Forelimb muscle (tissue), 1 donor: Measurements from ENCODE around the gene KIF5B. TPM values are rescaled to one million over a fixed set of nuclear protein-coding genes. Genes with fewer than 3 reads are reported as not detected.
"Not testable (repeated sequence)": the region's sequence is repeated elsewhere in the genome, so short reads cannot be mapped to it uniquely, and the experiment has no call there.

Source experiments
- DNase-seq: peaks from one replicate; pipeline ENCODE4 v3.0.0-alpha.2; 2013; ENCODE audit warnings: low read depth
- polyA plus RNA-seq: library from polyadenylated mRNA; unstranded; fragments of 120-200 nt; gene quantifications from one replicate; pipeline ENCODE4 v1.2.1, GENCODE V29; 2013; ENCODE audit not compliant: insufficient read length

The KIF5B gene
- polyA plus RNA-seq, 1 donor, result 124 TPM

DNA sequence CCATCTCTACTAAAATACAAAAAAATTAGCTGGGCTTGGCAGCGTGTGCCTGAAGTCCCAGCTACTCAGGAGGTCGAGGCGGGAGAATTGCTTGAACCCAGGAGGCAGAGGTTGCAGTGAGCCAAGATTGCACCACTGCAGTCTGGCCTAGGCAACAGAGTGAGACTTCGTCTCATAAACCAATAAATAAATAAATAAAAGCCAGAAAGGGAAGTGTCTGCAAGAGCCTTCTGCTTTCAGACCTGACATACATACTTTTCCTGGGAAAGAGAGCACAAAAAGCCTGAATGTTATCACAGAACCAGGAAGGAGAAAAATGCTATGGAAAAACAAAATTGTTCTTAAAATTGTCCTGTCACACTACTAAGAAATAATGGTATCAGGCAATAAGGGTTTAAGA is 4.1 kb upstream of the KIF5B start:
- DNase-seq, result no peak

DNA sequence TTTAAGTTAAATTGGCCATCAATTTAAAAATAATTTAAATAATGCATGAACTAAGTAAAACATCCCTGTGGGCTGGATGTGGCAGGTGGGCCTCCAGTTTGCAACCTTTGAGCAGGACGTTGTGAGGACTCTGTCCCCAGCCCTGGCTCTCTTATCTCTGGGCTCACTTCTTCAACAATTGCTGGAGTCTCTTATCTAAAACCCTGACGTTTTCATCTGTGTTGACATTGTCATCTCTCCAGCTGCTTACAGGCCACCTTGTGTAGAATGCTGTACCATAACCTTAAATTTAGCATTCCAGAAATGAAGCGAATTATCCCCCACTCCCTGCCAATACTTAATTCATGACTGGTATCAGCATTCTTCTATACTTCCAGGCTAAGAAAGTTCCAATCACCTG is 3.2 kb upstream of the KIF5B start:
- no peak for DNase-seq

DNA sequence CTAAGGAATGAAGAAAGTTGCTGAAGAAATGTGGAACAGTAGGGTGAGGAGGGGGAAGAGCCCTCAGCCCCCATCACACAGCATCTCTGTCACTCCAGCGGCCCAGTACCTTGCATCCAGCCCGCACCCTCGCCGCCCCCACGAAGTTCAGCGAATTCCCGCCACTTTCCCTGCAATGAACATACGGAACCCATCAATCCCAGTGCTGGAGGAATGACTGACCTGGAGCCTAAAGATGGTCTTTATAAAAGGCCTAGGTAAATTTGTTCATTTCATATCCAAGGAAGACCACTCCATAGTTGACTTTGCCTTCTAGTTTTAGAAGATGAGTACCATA is 779 bp upstream of the KIF5B start:
- DNase-seq, result no peak

DNA sequence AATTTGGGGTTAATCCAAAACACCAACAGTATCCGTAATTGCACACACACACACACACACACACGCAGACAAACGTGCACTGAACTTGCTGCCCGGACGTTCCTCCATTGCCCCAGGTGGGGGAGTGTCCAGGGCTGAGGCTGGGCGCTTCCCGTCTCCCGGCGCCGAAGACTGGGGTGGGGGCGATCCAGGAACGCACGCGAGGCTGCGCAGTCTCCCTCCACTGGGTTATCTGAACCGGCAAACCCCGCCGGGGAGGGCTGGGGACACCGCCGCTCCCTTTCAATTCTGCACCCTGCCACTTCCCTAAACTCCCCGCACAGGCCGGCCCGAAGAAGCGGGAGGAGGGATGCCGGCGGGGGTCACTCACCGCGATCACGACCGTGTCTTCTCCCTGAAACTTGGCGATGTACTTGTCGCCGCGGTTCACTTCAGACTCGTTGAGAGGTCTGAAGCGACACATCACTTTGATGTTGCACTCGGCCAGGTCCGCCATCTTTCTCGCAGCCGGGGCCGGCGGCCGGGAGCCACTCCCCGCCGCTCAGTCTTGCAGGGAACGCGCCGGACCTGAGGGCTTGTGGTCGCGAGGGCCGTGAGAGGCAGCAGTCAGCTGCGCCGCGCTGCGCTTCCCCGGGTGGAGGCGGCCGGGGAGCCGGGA is 618 bp downstream of the KIF5B start:
- DNase-seq, result no peak

DNA sequence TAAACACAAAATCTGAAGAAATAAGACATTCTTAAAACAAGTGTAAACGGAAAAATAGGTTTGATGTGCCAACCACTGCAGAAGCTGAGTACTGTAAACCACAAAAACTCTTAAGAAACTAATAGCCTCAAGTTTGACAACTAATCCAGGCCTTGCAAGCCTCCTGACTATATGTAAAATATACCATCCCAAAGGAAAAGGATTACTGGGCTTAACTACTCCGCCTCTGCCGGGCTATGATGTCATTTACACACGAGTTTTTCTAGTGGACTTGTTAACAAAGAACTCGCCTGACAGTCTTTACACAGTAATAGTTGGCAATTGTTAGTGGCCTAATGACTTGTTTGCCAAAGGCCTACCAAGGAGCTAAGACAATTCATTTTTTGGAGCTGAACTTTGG is 2.1 kb downstream of the KIF5B start:
- no peak for DNase-seq

DNA sequence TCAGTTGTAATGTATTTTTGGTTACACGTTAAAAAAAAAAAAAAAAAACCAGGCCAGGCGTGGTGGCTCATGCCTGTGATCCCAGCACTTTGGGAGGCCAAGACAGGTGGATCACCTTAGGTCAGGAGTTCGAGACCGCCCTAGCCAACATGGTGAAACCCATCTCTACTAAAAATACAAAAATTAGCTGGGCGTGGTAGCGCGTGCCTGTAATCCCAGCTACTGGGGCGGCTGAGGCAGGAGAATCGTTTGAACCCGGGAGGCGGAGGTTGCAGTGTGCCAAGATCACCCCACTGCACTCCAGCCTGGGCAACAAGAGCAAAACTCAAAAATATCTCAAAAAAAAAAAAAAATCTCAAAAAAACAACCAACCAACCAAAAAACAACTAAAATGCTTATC is 2.8 kb downstream of the KIF5B start:
- not testable (repeated sequence) for DNase-seq

DNA sequence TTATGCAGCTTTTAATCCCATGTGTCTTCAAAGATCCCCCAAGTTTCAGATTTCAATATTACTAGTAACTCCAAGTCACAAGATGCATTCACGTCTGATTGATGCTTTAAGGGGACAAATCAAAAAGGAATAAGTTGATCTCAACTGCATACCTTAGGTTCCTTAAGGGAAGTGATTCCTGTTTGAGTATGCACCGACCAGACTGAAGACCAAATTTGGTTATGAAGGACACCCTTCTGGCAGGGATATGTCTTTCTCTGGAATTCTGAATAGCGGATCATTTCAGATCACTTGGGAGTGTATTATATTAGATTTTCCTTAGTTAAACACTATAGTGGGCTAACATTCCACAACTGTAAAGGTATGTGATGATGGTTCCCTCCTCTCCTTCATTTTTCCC is 4.3 kb downstream of the KIF5B start:
- no peak for DNase-seq

DNA sequence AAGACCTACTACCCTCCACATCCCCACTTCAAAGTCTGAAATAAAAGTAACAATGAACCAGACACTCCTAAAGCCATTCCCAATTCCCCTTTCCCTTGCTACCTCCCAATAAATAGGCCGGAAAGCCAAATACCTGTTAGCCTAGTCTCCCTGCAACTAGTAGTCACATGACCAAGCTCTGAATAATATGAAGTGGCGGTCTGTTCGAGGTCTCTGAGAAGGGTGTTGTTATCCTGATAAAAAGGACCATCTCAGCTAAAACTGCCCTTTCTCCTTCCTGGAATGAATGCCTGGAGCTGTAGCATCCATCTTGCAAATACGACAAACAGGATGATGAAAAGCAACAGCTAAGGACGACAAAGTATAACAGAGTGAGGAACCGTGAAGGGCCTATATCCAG is 6.0 kb downstream of the KIF5B start:
- DNase-seq, result no peak

DNA sequence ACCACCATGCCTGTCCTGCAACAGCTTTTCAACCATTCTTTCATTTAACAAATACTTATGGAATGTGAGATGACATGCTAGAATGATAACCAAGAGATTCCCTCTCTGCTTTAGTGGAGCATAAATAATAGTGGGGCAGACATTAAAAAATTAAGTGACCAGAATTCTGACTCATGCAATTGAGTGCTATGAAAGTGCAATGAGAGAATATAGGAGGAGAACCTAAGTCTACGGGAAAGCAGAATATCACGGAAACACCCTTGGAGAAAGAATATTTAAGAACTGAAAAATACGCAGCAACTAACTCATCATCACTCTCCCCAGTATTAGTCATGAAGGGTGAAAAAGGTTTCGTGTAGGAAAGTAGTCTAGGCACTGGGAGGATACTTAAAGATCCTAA is 7.1 kb downstream of the KIF5B start:
- DNase-seq, result no peak

DNA sequence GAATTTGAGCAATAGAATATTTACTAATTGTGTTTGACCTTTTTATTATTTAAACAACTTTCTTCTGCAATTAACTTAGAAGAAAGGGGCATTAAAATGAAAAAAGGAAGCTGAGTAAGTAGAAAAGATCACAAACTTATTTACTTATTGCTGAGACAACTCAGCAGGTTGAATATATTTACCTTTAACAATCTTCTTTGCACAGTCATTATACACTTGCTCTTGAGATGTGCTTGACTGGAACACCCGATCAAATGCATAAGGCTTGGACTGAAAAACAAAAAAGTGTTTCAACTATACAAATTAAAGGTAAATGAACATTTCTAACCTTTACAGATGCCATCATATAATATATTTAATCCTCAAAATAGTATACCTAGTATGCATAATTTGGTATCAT is 7.9 kb downstream of the KIF5B start:
- no peak for DNase-seq

DNA sequence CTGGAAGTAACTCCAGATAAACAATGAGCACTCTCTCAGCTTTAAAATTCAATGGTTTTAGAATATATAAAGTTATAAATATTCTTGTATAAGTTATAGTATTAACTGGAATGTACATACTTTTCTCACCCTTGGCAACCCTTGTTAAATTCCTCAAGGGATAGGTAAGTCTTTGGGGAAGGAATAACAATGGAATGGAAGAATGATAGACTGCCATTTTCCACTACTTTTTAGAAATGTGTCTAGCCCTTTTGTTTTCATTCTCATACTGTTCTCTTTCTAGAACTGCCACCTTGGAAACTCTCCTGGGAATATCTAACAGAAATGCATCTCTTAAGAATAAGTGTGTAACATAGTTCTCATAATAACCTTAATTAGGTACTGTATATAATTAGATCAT is 8.3 kb downstream of the KIF5B start:
- no peak for DNase-seq

DNA sequence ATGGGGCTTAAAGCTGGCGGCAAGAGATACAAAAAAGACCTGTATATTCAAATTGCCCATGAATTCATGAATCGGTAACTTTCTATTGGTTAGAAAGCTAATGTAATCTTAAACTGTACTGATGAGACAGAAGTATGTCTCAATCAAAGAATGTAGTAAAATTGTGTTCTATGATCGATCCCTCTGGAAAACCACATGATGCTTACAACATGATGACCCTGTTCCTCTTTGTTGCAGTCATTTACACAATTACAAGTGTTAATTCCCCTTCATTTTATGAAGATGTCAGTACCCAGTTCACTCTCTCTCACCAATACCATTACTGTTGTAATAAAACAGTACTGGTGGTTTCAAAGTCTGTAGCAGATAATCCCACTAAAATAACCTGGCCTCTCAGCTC is 10.1 kb downstream of the KIF5B start:
- no peak for DNase-seq

DNA sequence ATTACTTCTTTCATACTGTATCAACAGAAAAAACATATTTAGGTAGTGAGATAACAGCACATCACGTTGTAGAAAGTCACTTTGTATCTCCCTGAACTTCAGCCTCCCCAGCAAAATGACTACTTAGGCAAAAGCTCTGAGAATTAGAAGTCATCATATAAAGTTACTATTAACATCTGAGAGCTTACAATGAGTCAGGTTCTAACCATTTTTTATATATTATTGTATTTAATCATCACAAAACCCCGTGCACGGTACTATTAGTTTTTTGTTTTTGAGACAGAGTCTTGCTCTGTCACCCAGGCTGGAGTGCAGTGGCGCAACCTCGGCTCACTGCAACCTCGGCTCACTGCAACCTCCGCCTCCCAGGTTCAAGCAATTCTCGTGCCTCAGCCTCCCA is 13.5 kb downstream of the KIF5B start:
- DNase-seq, result not testable (repeated sequence)

DNA sequence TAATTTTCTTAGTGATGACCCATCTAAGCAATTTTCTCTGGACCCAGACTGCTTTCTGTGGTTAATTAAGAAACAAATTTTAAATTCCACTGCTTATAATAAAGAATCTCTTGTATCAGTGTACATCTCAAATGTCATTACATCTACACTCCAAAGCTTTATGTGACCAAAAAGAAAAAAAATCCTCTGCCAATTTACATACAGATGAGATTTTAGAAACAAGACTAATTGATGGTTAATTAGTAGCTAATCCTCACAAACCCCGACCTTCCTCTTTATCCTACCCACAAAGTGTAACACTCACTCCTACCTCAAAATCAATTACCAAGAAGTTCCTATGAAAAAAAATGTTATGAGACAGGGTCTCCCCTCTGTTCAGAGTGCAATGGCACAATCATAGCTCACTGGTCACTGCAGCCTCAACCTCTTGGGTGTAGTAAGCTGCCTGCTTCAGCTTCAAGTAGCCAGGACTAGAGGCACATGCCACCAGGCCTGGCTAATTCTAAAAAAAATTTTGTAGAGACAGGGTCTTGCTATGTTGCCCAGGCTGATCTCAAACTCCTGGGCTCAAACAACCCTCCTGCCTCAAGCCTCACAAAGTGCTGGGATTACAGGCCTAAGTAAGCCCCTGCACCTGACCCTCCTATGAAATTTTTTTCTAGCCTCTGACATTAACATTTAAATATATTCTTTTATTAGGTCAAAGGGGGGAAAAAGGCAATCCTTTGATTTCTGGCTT is 14.8 kb downstream of the KIF5B start:
- no peak for DNase-seq

DNA sequence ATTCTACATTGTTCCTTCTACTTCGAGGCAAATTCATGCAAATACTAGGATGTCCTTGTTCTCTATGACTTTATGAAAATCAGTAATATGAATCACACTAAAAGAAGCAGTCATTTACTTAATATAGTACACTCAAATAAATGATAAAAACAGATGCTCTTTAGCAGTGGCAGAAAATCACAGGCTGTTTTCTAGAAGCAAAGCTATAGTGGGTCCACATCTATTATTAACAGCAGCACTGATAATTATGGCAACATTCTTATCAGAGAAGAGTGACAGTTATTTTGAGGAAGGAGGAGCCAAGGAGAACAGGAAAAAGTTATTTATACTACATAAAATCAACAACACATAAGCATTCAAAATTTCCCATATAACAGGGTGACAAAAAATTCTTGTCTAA is 16.5 kb downstream of the KIF5B start:
- DNase-seq, result no peak

DNA sequence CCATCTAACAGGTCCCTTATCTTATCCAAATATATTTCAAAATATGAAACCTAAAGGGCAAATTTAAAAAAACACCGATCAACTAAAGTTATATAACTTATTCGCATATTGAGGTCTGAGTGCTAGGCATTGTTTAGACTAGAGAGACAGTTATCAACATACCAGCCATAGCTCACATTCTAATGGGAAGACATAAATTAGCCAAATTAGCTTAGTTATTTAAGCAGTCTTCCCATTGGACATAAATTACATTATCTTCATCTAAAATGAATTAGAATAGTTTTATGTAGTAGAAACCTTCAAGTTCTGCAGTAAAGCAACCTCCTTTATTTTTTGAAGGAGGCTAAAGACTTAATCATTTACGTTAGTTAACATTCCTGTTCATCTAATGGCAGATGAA is 17.4 kb downstream of the KIF5B start:
- DNase-seq, result no peak

DNA sequence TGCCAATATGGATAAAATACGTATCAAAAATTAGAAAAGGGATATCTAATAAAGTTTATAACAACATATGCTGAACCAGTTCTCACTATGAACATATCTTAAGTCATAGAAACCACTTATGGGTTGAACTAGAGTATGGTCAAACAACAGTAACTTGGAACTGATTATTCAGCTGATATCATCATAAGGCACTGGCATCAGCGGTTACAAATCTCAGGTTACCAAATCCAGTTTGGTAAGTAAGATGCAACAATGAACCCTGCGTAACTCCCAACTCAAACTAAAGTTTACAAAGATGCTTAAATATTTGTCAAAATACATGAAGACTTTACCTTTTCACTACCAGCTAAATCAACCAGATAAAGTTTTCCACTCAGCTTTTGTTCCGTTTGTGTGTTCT is 19.3 kb downstream of the KIF5B start:
- no peak for DNase-seq

DNA sequence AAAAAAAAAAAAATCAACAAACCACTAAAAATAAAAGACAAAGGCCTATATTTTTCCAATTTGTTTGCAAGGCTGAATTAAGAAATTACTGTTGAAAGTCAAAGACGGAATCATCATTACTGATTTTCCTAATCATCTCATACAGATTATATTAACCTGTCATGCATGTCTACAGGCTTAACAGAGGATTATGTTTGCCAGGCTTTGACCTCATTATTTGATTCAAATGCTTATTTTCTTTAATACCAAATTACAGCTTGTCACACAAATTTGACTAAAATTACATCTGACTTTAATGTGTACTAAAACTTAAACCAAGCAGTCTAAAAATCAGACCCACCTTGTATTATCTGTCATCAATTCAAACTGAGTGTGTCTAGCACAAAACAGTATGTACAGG is 21.2 kb downstream of the KIF5B start:
- DNase-seq, result no peak

DNA sequence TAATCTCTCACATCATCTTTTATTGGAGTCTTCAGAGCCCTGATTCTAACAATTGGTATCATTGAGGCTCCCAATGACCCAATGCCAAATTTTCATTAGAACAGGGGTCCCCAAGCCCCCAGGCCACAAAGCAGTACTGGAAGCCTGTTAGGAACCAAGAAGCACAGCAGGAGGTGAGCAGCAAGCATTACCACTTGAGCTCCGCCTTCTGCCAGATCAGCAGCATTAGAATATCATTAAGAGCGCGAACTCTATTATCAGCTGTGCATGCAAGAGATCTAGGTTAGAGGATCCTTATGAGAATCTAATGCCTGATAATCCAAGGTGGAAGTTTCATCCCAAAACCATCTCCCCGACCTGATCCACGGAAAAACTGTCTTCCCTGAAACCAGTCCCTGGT is 23.1 kb downstream of the KIF5B start:
- DNase-seq, result no peak

DNA sequence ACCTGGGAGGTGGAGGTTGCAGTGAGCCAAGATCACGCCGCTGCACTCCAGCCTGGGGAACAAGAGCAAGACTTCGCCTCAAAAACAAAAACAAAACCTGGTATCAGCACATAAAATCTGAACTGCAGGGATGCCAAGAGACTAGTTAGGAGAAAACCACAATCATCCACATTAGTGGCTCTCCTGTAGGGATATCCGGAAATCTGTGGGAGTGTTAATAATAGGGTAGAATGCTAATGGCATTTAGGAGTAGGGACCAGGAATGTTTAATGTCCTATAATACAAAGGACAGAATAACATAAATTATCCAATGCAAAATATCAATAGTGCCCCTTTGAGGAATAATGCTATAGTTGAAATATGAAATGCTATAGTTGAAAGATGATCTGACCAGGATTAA is 24.3 kb downstream of the KIF5B start:
- DNase-seq, result no peak

DNA sequence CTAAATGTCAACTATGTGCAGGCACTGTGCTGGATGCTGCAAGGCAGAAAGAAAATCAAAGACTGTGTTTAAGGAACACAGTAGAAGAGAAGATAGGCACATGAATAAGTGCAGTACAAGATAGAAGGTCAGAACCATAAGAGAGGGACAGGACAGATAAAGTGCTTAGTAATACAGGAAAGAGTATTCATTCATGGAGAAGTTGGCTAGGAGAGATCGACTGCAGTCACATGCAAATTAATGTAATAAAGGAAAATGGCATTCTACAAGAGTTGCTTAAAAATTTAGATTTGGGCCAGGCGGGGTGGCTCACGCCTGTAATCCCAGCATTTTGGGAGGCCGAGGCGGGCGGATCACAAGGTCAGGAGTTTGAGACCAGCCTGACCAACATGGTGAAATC is 24.8 kb downstream of the KIF5B start:
- no peak for DNase-seq

DNA sequence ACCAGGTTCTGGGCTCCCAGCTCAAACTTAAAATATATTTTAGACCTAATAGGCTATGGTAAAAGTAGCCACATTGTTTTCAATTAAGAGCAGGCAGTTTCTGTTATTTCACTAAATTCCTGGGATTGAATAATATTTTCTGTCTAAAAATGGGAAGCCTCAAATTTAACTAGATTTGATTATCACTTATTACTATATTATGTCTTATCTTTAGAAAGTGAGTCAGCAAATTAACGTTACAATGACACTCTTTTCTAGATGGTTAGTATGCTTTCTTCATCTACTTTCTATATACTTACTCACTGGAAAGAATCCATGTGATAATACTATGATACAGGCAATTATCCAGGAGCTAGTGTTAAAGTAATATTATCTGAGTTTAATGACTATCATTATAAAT is 27.5 kb downstream of the KIF5B start:
- no peak for DNase-seq

DNA sequence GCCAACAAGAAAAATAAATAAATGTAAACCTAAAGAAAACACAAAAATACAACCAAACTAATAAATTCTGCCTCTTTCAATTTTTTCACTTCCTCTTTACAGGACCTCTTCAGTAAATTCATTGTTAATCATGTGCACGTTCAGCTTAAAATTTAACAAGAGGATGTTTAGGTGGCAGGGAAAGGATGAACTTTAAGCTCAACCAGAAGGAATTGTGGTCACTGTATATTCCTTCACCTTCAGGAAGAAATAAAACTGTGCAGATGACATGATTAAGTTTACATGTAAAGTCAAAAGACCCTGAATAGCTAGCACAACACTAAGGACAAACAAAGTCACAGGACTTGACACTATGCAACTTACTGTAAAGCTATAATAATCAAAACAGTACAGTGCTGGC is 33.0 kb downstream of the KIF5B start:
- no peak for DNase-seq

DNA sequence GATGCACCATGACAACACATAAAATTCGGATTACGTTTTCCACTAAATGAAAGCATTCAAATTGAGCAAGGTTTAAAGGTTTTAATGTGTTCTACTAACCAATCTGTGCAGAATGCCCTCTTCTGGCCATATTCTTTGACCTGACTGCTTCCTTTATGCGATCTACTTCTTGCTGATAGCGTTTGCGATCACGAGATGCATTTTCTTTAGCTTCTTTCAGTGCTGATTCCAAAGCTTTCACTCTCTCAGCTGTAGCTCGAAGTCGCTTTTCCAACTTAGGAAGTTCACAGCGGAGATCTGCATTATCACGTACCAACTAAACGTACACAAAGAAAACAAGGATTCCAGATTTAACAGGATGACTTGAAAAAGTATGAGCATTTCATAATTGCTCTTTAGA is 39.2 kb downstream of the KIF5B start:
- no peak for DNase-seq
